ENCODE results near the gene NDUFV1. TPM values are rescaled to one million over a fixed set of nuclear protein-coding genes. Genes with fewer than 3 reads are reported as not detected.
A peak's percentile ranks its signal among the peaks of the same experiment; 100 is the strongest.

The NDUFV1 gene
- total and polyA plus RNA-seq, 9 of the 15 experiments (the other 6 are each of a cell fraction or from before 2014, with no cell fraction given) = 10.8 to 423 (median 209) TPM

DNA sequence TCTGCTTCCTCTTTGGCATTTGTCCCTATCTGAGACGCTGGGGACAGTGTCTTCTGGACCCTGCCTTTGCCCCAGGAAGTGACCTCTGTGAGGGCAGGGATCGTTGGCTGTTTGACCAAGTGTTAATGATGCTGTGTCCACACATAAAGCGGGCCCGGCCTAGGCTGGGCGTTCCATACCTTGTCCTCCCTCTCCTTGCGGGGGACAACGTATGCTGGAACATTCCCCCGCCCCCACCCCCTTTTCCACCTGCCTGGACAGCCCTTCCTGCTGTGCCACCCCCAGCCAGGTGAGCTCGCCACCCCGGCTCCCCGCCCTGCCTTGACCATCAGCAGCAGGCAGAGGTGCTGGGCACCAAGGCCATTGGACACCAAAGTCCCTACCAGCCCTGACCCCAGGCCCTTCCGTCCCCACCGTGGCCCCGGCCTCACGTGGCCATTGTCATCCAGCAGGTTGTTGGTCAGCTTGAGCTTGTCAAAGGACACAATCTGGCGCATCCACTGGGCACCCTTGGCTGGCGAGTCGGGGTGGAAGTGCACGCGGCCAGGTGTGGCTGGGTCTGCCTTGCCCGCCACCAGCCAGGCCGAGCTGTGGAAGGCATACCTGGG, 27.1 kb downstream of the NDUFV1 start:
- WGBS (ENCODE audit: insufficient coverage, low coverage, missing lambda C conversion rate) = 60% methylated on average over 19 of the region's 22 CpGs
- BruUV-seq (replicated peaks) = no TSS peak
- no peaks in the 10 kb centered on the region for H3K9me1 ChIP-seq (ENCODE audit: control insufficient read depth, insufficient read depth, low read length)
- no peaks in the 10 kb centered on the region for H3K36me3 ChIP-seq (ENCODE audit: control insufficient read depth, insufficient read depth, low read length)
- H3K9ac ChIP-seq (ENCODE audit: insufficient read depth in 1 of 2, low read depth in 2 of 2, low read length in 2 of 2) = 0 out of 4 replicates have a peak overlapping the region, but pooled peaks of 1 of the 2 experiments have one; percentile 13
- no peak overlapping the region for H3K4me2 ChIP-seq (ENCODE audit: insufficient read depth, low read length)
- ATAC-seq (no peak), DNase-seq (ENCODE audit: extremely low read depth in 1 of 4, low spot score in 3 of 4) (no peak), FAIRE-seq (no peak)
- H2AFZ ChIP-seq (ENCODE audit: low read depth, low read length) = no peak overlapping the region
- CTCF ChIA-PET (ENCODE audit: low intra/inter-chr PET ratio) = no interaction called here
- in situ Hi-C loops (cut with MboI) (no loop called here), intact Hi-C loops (cut with micrococcal nuclease) (loop anchor here (5.0 kb wide), 1 partner anchor 63 kb away; no protein-coding TSS in a partner anchor)
- H4K20me1 ChIP-seq (replicated peaks; ENCODE audit: control insufficient read depth, insufficient read depth, low read length) = no peaks in the 10 kb centered on the region
- no peaks in the 10 kb centered on the region for H3K9me3 ChIP-seq (replicated peaks; ENCODE audit: control insufficient read depth, insufficient read depth, low read depth, low read length)
- H3K79me2 ChIP-seq (ENCODE audit: control insufficient read depth, insufficient read depth, low read length) = no peaks in the 10 kb centered on the region
- no peaks in the 10 kb centered on the region for H3K27me3 ChIP-seq (ENCODE audit: control insufficient read depth in 2 of 2, insufficient read depth in 2 of 2, low read length in 2 of 2)
- POLR2A ChIA-PET = no interaction called here
- no peak overlapping the region for H3K27ac ChIP-seq (ENCODE audit: extremely low read depth, low read depth, low read length)
- peaks cover 10 to 59% of the 10 kb centered on the region in 2 experiments; a peak in 4 of 5 replicates for H3K4me1 ChIP-seq (replicated peaks in 1 of 2; ENCODE audit: control insufficient read depth in 2 of 2, insufficient read depth in 2 of 2, low read length in 2 of 2)
- H3K4me3 ChIP-seq = no peak overlapping the region
- no peak for TF ChIP-seq CBFB (CRISPR knock-in tag; IDR thresholded peaks at IDR 0.05)
- TF ChIP-seq, protein P1, sequence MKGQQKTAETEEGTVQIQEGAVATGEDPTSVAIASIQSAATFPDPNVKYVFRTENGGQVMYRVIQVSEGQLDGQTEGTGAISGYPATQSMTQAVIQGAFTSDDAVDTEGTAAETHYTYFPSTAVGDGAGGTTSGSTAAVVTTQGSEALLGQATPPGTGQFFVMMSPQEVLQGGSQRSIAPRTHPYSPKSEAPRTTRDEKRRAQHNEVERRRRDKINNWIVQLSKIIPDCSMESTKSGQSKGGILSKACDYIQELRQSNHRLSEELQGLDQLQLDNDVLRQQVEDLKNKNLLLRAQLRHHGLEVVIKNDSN (CRISPR knock-in tag; IDR thresholded peaks at IDR 0.05) = 0 out of 2 replicates have a peak, but pooled peaks have one; percentile 25
